ENCODE measurements around the gene SLC24A3.

Gene SLC24A3

GRCh38 chr20:19338380-19338779, 125.9 kb downstream of the SLC24A3 start:
- TF ChIP-seq BACH2 (CRISPR knock-in tag; IDR thresholded peaks at IDR 0.05; ENCODE audit: borderline replicate concordance) (no peak), SNAI2 (CRISPR knock-in tag; IDR thresholded peaks at IDR 0.05) (no peak), ESRRG (CRISPR knock-in tag; IDR thresholded peaks at IDR 0.05) (no peak), OSR1 (CRISPR knock-in tag; IDR thresholded peaks at IDR 0.05) (no peak), ZNF70 (CRISPR knock-in tag; IDR thresholded peaks at IDR 0.05) (no peak), ZFP3 (CRISPR knock-in tag; IDR thresholded peaks at IDR 0.05) (no peak), RARB (CRISPR knock-in tag; IDR thresholded peaks at IDR 0.05) (no peak), ZNF8 (CRISPR knock-in tag; IDR thresholded peaks at IDR 0.05) (no peak), ISL1 (CRISPR knock-in tag; IDR thresholded peaks at IDR 0.05) (no peak), GLIS3 (CRISPR knock-in tag; IDR thresholded peaks at IDR 0.05) (no peak), ARNTL (CRISPR knock-in tag; IDR thresholded peaks at IDR 0.05; ENCODE audit: borderline replicate concordance, low read depth) (no peak), TOX (CRISPR knock-in tag; IDR thresholded peaks at IDR 0.05; ENCODE audit: borderline replicate concordance) (no peak)
- TF ChIP-seq, protein P1, sequence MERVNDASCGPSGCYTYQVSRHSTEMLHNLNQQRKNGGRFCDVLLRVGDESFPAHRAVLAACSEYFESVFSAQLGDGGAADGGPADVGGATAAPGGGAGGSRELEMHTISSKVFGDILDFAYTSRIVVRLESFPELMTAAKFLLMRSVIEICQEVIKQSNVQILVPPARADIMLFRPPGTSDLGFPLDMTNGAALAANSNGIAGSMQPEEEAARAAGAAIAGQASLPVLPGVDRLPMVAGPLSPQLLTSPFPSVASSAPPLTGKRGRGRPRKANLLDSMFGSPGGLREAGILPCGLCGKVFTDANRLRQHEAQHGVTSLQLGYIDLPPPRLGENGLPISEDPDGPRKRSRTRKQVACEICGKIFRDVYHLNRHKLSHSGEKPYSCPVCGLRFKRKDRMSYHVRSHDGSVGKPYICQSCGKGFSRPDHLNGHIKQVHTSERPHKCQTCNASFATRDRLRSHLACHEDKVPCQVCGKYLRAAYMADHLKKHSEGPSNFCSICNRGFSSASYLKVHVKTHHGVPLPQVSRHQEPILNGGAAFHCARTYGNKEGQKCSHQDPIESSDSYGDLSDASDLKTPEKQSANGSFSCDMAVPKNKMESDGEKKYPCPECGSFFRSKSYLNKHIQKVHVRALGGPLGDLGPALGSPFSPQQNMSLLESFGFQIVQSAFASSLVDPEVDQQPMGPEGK (CRISPR knock-in tag; IDR thresholded peaks at IDR 0.05; ENCODE audit: borderline replicate concordance), result no peak
- TF ChIP-seq, protein P2, sequence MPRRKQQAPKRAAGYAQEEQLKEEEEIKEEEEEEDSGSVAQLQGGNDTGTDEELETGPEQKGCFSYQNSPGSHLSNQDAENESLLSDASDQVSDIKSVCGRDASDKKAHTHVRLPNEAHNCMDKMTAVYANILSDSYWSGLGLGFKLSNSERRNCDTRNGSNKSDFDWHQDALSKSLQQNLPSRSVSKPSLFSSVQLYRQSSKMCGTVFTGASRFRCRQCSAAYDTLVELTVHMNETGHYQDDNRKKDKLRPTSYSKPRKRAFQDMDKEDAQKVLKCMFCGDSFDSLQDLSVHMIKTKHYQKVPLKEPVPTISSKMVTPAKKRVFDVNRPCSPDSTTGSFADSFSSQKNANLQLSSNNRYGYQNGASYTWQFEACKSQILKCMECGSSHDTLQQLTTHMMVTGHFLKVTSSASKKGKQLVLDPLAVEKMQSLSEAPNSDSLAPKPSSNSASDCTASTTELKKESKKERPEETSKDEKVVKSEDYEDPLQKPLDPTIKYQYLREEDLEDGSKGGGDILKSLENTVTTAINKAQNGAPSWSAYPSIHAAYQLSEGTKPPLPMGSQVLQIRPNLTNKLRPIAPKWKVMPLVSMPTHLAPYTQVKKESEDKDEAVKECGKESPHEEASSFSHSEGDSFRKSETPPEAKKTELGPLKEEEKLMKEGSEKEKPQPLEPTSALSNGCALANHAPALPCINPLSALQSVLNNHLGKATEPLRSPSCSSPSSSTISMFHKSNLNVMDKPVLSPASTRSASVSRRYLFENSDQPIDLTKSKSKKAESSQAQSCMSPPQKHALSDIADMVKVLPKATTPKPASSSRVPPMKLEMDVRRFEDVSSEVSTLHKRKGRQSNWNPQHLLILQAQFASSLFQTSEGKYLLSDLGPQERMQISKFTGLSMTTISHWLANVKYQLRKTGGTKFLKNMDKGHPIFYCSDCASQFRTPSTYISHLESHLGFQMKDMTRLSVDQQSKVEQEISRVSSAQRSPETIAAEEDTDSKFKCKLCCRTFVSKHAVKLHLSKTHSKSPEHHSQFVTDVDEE (CRISPR knock-in tag; IDR thresholded peaks at IDR 0.05), result no peak
- no peak for ATAC-seq

- TF ChIP-seq ZNF8 (CRISPR knock-in tag; IDR thresholded peaks at IDR 0.05) (no peak), ZNF70 (CRISPR knock-in tag; IDR thresholded peaks at IDR 0.05) (no peak), ARNTL (CRISPR knock-in tag; IDR thresholded peaks at IDR 0.05; ENCODE audit: borderline replicate concordance, low read depth) (no peak), BACH2 (CRISPR knock-in tag; IDR thresholded peaks at IDR 0.05; ENCODE audit: borderline replicate concordance) (no peak)
- TF ChIP-seq, protein P1 (CRISPR knock-in tag; IDR thresholded peaks at IDR 0.05; ENCODE audit: borderline replicate concordance), result no peak
- TF ChIP-seq, protein P2 (CRISPR knock-in tag; IDR thresholded peaks at IDR 0.05), result no peak
- TF ChIP-seq, protein P3, sequence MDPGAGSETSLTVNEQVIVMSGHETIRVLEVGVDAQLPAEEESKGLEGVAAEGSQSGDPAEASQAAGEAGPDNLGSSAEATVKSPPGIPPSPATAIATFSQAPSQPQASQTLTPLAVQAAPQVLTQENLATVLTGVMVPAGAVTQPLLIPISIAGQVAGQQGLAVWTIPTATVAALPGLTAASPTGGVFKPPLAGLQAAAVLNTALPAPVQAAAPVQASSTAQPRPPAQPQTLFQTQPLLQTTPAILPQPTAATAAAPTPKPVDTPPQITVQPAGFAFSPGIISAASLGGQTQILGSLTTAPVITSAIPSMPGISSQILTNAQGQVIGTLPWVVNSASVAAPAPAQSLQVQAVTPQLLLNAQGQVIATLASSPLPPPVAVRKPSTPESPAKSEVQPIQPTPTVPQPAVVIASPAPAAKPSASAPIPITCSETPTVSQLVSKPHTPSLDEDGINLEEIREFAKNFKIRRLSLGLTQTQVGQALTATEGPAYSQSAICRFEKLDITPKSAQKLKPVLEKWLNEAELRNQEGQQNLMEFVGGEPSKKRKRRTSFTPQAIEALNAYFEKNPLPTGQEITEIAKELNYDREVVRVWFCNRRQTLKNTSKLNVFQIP (CRISPR knock-in tag; IDR thresholded peaks at IDR 0.05; ENCODE audit: borderline replicate concordance, low read depth), result no peak
- ATAC-seq, result no peak
Measured at GRCh38 chr20:19338960-19339359, 126.5 kb downstream of the SLC24A3 start.

DNA sequence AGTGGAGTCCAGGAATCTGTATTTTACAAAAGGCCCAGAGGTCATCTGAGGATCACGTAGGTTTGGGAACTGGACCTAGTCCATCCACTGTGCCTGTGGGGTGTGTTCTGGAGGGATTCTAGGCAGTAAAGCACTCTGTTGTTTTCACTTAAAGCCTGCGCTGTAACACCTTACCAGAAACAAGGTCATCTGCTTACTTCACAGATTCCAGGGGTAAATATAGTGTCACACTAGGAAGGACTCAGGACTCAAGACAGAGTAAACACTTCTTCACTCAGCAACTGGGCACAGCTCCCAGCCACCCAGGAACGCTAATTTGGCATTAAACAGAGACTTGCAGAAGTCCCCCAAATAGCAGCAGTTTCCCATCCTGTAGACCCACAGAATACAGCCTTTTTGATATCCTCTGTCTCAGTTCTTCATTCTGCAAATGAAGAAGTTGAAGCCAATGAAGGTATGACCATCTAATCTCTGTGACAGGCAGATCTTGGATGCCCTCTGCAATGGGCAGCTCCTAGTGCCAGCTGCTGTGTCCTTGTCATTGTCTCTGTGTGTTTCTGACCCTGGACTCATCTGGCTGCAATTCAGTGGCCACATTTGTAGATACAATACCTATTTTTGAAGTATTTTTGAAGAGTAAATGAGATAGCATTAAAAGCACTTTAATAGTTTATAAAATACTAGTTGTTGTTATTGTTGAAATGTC, 129.1 kb downstream of the SLC24A3 start:
- no peak for ATAC-seq
- TF ChIP-seq CSDC2 (CRISPR knock-in tag; IDR thresholded peaks at IDR 0.05), result no peak
- TF ChIP-seq, protein P4, sequence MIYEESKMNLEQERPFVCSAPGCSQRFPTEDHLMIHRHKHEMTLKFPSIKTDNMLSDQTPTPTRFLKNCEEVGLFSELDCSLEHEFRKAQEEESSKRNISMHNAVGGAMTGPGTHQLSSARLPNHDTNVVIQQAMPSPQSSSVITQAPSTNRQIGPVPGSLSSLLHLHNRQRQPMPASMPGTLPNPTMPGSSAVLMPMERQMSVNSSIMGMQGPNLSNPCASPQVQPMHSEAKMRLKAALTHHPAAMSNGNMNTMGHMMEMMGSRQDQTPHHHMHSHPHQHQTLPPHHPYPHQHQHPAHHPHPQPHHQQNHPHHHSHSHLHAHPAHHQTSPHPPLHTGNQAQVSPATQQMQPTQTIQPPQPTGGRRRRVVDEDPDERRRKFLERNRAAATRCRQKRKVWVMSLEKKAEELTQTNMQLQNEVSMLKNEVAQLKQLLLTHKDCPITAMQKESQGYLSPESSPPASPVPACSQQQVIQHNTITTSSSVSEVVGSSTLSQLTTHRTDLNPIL (CRISPR knock-in tag; IDR thresholded peaks at IDR 0.05; ENCODE audit: low read depth), result no peak
- TF ChIP-seq, protein P1 (CRISPR knock-in tag; IDR thresholded peaks at IDR 0.05; ENCODE audit: borderline replicate concordance), result no peak
- no peak for TF ChIP-seq ZFP30 (CRISPR knock-in tag; IDR thresholded peaks at IDR 0.05)
- no peak for TF ChIP-seq TCF4 (CRISPR knock-in tag; IDR thresholded peaks at IDR 0.05; ENCODE audit: borderline replicate concordance)
- TF ChIP-seq ESRRG (CRISPR knock-in tag; IDR thresholded peaks at IDR 0.05), result no peak
- TF ChIP-seq RARB (CRISPR knock-in tag; IDR thresholded peaks at IDR 0.05), result no peak
- no peak for TF ChIP-seq ISL1 (CRISPR knock-in tag; IDR thresholded peaks at IDR 0.05)
- no peak for TF ChIP-seq BACH2 (CRISPR knock-in tag; IDR thresholded peaks at IDR 0.05; ENCODE audit: borderline replicate concordance)
- no peak for TF ChIP-seq TOX (CRISPR knock-in tag; IDR thresholded peaks at IDR 0.05; ENCODE audit: borderline replicate concordance)
